ENCODE results near the gene COL8A2. TPM values are rescaled to one million over a fixed set of nuclear protein-coding genes. Genes with fewer than 3 reads are reported as not detected.

The COL8A2 gene
- total RNA-seq, 1 donor from 2014 or later: 0.12 TPM

Other genes starting within 250 kb of the COL8A2 start
- gene AGO1, start 242.0 kb downstream of the COL8A2 start, total RNA-seq: 38.6 and 39.1 TPM in 2 replicates
- 25.9 and 32.1 TPM in 2 replicates for gene AGO3, start 194.1 kb downstream of the COL8A2 start, total RNA-seq
- not detected in 2 replicates for gene TEKT2, start 41.1 kb downstream of the COL8A2 start, total RNA-seq
- 35.3 and 38.8 TPM in 2 replicates for gene ADPRS, start 36.3 kb downstream of the COL8A2 start, total RNA-seq
- 71.2 and 72.4 TPM in 2 replicates for gene TRAPPC3, start 24.3 kb upstream of the COL8A2 start, total RNA-seq
- 170 and 177 TPM in 2 replicates for gene MAP7D1, start 30.9 kb upstream of the COL8A2 start, total RNA-seq
- gene THRAP3, start 99.2 kb upstream of the COL8A2 start, total RNA-seq: 157 and 161 TPM in 2 replicates
- 17.0 and 19.4 TPM in 2 replicates for gene SH3D21, start 181.1 kb upstream of the COL8A2 start, total RNA-seq
- gene EVA1B, start 198.4 kb upstream of the COL8A2 start, total RNA-seq: 7.5 and 9.0 TPM in 2 replicates